Upper lobe of left lung (tissue), 4 donors: Measurements from ENCODE around the gene USP32.

Experiments used
- EP300 ChIP-seq, 4 donors: sonication (generic); formaldehyde crosslinking; IDR thresholded peaks; one replicate each; pipeline ENCODE4 v1.5.1; 2017; ENCODE audit warnings: antibody characterized with exemption in 4 of 4, control low read depth in 2 of 4
- POLR2A ChIP-seq, 4 donors: fragments of 450-650 bp; IDR thresholded peaks; one replicate each; pipeline ENCODE4 v1.5.1; 2016 to 2017; ENCODE audit warnings: antibody characterized with exemption in 4 of 4, mild to moderate bottlenecking in 2 of 4
- POLR2AphosphoS5 ChIP-seq, 2 donors: sonication (generic); formaldehyde crosslinking; IDR thresholded peaks; one replicate each; pipeline ENCODE4 v1.5.1; 2017; ENCODE audit warnings: antibody characterized with exemption in 2 of 2
- TF ChIP-seq, protein P1 (sequence below), 6 experiments: fragments of 450-650 bp in 4 of 6; fragments of 200-600 bp in 2 of 6; sonication (generic) in 2 of 6; IDR thresholded peaks; one replicate each; pipeline ENCODE4 v1.5.1; 2016 to 2019; ENCODE audit warnings: antibody characterized with exemption in 6 of 6

DNA sequence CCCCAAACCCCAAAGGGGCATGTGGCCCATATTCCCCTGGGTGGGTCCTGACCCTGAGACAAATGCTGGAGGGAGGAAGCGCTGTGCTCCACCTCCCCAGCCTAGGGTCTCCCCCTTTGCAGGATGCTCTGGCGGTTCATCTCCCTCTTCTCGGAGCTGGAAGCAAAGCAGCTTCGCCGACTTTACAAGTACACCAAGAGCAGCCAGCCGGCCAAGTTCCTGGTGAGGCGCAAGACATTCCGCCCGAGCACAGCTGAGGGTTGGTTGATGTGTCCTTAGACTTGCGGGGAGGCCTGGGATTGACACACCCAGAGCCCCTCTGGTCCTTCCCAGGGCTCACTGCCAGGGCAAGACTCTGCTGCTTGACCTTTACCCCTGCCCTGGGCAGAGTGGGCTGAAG, 34.7 kb upstream of the USP32 start:
- TF ChIP-seq POLR2AphosphoS5 (IDR thresholded peaks at IDR 0.05) (no peak), POLR2A (IDR thresholded peaks at IDR 0.05) (no peak), EP300 (IDR thresholded peaks at IDR 0.05) (no peak)
- TF ChIP-seq, protein P1, sequence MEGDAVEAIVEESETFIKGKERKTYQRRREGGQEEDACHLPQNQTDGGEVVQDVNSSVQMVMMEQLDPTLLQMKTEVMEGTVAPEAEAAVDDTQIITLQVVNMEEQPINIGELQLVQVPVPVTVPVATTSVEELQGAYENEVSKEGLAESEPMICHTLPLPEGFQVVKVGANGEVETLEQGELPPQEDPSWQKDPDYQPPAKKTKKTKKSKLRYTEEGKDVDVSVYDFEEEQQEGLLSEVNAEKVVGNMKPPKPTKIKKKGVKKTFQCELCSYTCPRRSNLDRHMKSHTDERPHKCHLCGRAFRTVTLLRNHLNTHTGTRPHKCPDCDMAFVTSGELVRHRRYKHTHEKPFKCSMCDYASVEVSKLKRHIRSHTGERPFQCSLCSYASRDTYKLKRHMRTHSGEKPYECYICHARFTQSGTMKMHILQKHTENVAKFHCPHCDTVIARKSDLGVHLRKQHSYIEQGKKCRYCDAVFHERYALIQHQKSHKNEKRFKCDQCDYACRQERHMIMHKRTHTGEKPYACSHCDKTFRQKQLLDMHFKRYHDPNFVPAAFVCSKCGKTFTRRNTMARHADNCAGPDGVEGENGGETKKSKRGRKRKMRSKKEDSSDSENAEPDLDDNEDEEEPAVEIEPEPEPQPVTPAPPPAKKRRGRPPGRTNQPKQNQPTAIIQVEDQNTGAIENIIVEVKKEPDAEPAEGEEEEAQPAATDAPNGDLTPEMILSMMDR (IDR thresholded peaks at IDR 0.05): no peak
